Measurements from ENCODE around the gene MACF1. TPM values are rescaled to one million over a fixed set of nuclear protein-coding genes. Genes with fewer than 3 reads are reported as not detected.
A peak's percentile ranks its signal among the peaks of the same experiment; 100 is the strongest.

MACF1 gene
- total and polyA plus RNA-seq, 4 donors = 69.1 to 966 (median 233) TPM

DNA sequence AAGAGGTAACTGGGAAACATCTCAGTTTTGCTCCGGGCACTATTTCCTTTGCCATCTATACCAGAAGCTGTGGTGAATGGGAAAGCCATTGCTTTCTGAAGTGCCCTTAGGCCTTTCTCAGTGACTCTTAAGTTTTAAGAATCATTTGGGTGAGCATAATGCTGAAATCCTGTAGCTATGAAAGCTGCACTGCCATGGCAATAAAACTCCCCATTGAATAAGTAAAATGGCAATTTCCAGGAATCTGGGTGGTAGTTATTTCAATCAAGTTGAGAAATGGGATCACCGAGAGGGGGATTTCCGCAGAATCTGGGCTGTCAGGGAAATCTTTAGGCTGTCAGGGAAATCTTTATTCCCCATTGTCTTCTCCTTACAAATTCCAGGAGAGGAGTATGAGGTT lies 26.8 kb upstream of the MACF1 start:
- H3K36me3 ChIP-seq (ENCODE audit: control insufficient read depth in 4 of 4, insufficient read depth in 4 of 4, low read length in 4 of 4) = peaks cover 0 to 3% (median 0%) of the 10 kb centered on the region in 4 donors
- H3K4me1 ChIP-seq (ENCODE audit: control insufficient read depth in 5 of 5, insufficient read depth in 5 of 5, low read length in 5 of 5) = peaks cover 9 to 49% (median 33%) of the 10 kb centered on the region in 5 donors
- ATAC-seq (ENCODE audit: insufficient read depth, low FRiP score) = no peak
- H3K27me3 ChIP-seq (ENCODE audit: control insufficient read depth in 3 of 3, insufficient read depth in 3 of 3, low read length in 2 of 3) = no peaks in the 10 kb centered on the region
- H3K27ac ChIP-seq (ENCODE audit: low read depth in 1 of 2, low read length in 1 of 2) = peak overlapping the region in 1 of 2 donors; percentile 79
- DNase-seq = no peak
- H3K4me3 ChIP-seq = no peak overlapping the region
- no peak overlapping the region for H3K9ac ChIP-seq (ENCODE audit: insufficient read depth in 1 of 2, low read length in 2 of 2)
- WGBS, 2 donors = 48 to 74% methylated on average over 3 of the region's 3 CpGs
- TF ChIP-seq CTCF (IDR thresholded peaks at IDR 0.05; ENCODE audit: control extremely low read depth, extremely low read depth) = no peak
- H3K9me3 ChIP-seq (ENCODE audit: control insufficient read depth in 4 of 4, insufficient read depth in 3 of 4, low read length in 3 of 4) = no peaks in the 10 kb centered on the region

DNA sequence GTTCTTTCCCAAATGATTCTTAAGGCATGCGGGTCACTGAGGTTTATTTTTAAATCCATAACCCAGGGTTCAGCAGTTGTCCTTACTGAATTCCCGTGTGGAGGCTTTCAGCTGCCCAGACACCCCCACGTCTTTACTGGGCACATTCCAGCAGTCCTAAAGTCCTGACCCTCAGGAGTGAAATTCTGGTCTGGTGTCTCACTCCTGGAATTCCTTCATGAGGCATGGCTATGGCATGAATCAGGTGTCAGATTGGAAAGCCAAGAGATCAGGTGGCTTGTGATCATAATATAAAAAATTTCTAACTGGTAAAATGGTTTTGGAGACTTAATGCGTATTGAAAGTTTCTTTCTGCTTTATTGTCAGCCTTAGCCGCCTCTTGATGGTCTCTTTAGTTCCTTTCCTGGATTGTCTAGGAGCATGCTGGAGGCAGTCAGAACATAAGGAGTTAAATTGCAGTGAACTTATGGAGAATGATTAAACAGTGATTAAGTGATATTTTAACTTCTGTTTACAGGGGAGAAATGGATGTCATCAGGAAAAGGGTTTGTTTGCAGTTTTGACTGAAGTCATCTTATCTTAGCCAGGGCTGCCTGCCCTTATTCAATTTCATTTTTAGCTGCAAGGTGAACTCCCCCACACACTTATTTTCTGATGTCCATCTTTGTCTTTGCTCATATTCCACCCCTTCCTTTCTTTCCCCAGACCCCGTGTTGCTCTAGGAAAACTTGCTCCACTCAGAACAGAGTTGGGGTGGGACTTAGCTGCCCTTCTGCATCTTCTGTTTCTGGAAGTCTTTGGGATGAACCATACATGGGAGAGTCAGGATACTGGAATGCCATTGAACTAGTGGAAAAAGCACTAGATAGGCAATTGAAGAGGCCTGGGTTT lies 25.7 kb upstream of the MACF1 start:
- Histone ChIP-seq H3K27ac (ENCODE audit: low read depth in 1 of 2, low read length in 1 of 2) (peak overlapping the region; percentile 80 to 83), H3K9me3 (ENCODE audit: control insufficient read depth in 4 of 4, insufficient read depth in 3 of 4, low read length in 3 of 4) (no peaks in the 10 kb centered on the region), H3K9ac (ENCODE audit: insufficient read depth in 1 of 2, low read length in 2 of 2) (peak overlapping the region in 1 of 2 donors; percentile 55), H3K36me3 (ENCODE audit: control insufficient read depth in 4 of 4, insufficient read depth in 4 of 4, low read length in 4 of 4) (peaks cover 0 to 8% (median 0%) of the 10 kb centered on the region in 4 donors), H3K27me3 (ENCODE audit: control insufficient read depth in 3 of 3, insufficient read depth in 3 of 3, low read length in 2 of 3) (no peaks in the 10 kb centered on the region), H3K4me1 (ENCODE audit: control insufficient read depth in 5 of 5, insufficient read depth in 5 of 5, low read length in 5 of 5) (peaks cover 7 to 42% (median 29%) of the 10 kb centered on the region in 5 donors), H3K4me3 (no peak overlapping the region)
- TF ChIP-seq CTCF (IDR thresholded peaks at IDR 0.05; ENCODE audit: control extremely low read depth, extremely low read depth) = no peak
- DNase-seq = no peak
- peak; percentile 48 for ATAC-seq (ENCODE audit: insufficient read depth, low FRiP score)
- 48 to 72% methylated on average over 6 of the region's 6 CpGs for WGBS, 2 donors

DNA sequence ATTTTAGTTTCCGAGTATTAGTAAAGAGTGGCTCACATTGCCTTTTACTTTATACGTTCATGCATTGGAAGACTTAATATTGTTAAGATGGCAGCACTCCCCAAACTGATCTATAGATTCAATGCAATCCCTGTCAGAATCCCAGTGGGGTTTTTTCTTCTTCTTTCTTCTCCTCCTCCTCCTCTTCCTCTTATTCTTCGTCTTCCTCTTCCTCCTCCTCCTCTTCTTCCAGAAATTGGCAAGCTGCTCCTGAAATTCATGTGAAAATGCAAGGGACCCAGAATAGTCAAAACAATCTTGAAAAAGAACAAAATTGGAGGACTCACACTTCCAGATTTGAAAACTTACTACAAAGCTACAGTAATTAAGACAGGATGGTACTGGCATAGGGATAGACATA lies 23.2 kb upstream of the MACF1 start:
- Histone ChIP-seq H3K4me1 (ENCODE audit: control insufficient read depth in 5 of 5, insufficient read depth in 5 of 5, low read length in 5 of 5) (peaks cover 10 to 33% (median 26%) of the 10 kb centered on the region in 5 donors), H3K9me3 (ENCODE audit: control insufficient read depth in 4 of 4, insufficient read depth in 3 of 4, low read length in 3 of 4) (no peaks in the 10 kb centered on the region), H3K27me3 (ENCODE audit: control insufficient read depth in 3 of 3, insufficient read depth in 3 of 3, low read length in 2 of 3) (no peaks in the 10 kb centered on the region), H3K9ac (ENCODE audit: insufficient read depth in 1 of 2, low read length in 2 of 2) (no peak overlapping the region), H3K36me3 (ENCODE audit: control insufficient read depth in 4 of 4, insufficient read depth in 4 of 4, low read length in 4 of 4) (peaks cover 0 to 12% (median 0%) of the 10 kb centered on the region in 4 donors), H3K27ac (ENCODE audit: low read depth in 1 of 2, low read length in 1 of 2) (no peak overlapping the region), H3K4me3 (no peak overlapping the region)
- ATAC-seq (ENCODE audit: insufficient read depth, low FRiP score) = no peak
- DNase-seq = no peak
- TF ChIP-seq CTCF (IDR thresholded peaks at IDR 0.05; ENCODE audit: control extremely low read depth, extremely low read depth) = no peak
- 44 to 48% methylated on average over 3 of the region's 3 CpGs for WGBS, 2 donors
